BE2C (cell line): ENCODE measurements around the gene RTTN. TPM values are rescaled to one million over a fixed set of nuclear protein-coding genes. Genes with fewer than 3 reads are reported as not detected.
"Not testable (repeated sequence)": the region's sequence is repeated elsewhere in the genome, so short reads cannot be mapped to it uniquely, and the experiment has no call there.

Experiments
- DNase-seq: peaks from one replicate; pipeline ENCODE4 v3.0.0-alpha.2; 2020
- H3K27me3 ChIP-seq: fragments of 250-450 bp; sonication (Bioruptor Pico); 2 replicates; pipeline ENCODE4 v1.5.1; 2020; ENCODE audit warnings: mild to moderate bottlenecking
- H3K36me3 ChIP-seq: fragments of 250-450 bp; sonication (Bioruptor Pico); 2 replicates; pipeline ENCODE4 v1.5.1; 2020; ENCODE audit warnings: mild to moderate bottlenecking
- H3K4me1 ChIP-seq: fragments of 250-450 bp; sonication (Bioruptor Pico); 2 replicates; pipeline ENCODE4 v1.5.1; 2020
- H3K4me3 ChIP-seq: 2 replicates; pipeline ENCODE4 v1.5.1; 2011; ENCODE audit warnings: low read depth, low read length
- H3K9me3 ChIP-seq: fragments of 250-450 bp; sonication (Bioruptor Pico); 2 replicates; pipeline ENCODE4 v1.5.1; 2020
- polyA plus RNA-seq: library from polyadenylated mRNA; unstranded; fragments of >200 nt; gene quantifications from one replicate; pipeline ENCODE4 v1.2.1, GENCODE V29; 2012; ENCODE audit warnings: low read depth, missing spikeins; ENCODE audit not compliant: insufficient read length, insufficient read depth
- TF ChIP-seq, protein P1 (sequence below): IDR thresholded peaks from 2 replicates; pipeline ENCODE4 v1.5.1; 2012; ENCODE audit warnings: mild to moderate bottlenecking, low read depth, low read length

Gene RTTN
- 5.2 TPM for polyA plus RNA-seq

GRCh38 chr18:70205421-70206397, at the start of gene RTTN:
Gene RTTN (minus strand): TSS chr18:70205687. CDS start chr18:70205658, 29 bp downstream.
- H3K9me3 ChIP-seq: no peaks in the 10 kb centered on the region
- no peaks in the 10 kb centered on the region for H3K27me3 ChIP-seq
- DNase-seq: peak; percentile 89
- H3K4me1 ChIP-seq: no peaks in the 10 kb centered on the region
- H3K4me3 ChIP-seq: peak within 1 kb of the TSS; percentile 93
- TF ChIP-seq, protein P1, sequence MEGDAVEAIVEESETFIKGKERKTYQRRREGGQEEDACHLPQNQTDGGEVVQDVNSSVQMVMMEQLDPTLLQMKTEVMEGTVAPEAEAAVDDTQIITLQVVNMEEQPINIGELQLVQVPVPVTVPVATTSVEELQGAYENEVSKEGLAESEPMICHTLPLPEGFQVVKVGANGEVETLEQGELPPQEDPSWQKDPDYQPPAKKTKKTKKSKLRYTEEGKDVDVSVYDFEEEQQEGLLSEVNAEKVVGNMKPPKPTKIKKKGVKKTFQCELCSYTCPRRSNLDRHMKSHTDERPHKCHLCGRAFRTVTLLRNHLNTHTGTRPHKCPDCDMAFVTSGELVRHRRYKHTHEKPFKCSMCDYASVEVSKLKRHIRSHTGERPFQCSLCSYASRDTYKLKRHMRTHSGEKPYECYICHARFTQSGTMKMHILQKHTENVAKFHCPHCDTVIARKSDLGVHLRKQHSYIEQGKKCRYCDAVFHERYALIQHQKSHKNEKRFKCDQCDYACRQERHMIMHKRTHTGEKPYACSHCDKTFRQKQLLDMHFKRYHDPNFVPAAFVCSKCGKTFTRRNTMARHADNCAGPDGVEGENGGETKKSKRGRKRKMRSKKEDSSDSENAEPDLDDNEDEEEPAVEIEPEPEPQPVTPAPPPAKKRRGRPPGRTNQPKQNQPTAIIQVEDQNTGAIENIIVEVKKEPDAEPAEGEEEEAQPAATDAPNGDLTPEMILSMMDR: no peak
- no peaks in the 10 kb centered on the region for H3K36me3 ChIP-seq

DNA sequence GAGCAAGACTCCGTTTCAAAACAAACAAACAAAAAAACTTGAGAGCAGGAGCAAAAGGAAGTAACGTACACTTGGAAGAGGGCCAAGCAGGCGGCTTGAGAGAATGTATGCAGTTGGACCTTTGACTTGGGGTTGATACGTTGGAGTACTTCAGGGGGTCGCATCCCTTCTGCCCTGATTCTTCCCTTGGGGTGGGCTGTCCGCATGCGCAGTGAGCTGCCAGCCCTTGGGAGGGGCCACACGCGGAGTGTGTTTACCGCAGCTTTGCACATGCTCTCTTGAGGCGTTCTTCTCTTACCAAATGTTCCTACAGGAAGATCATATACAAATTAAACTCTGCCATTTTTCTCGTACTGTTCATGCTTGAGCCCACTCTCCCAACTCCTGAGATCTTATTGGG, 45.3 kb upstream of the RTTN start:
- Histone ChIP-seq H3K27me3 (no peaks in the 10 kb centered on the region), H3K9me3 (no peaks in the 10 kb centered on the region), H3K4me3 (no peak overlapping the region), H3K36me3 (no peaks in the 10 kb centered on the region), H3K4me1 (no peaks in the 10 kb centered on the region)
- TF ChIP-seq, protein P1: no peak
- no peak for DNase-seq

GRCh38 chr18:70249861-70250260, 44.4 kb upstream of the RTTN start:
- H3K9me3 ChIP-seq, DNase-seq, H3K4me1 ChIP-seq, H3K36me3 ChIP-seq, H3K4me3 ChIP-seq, H3K27me3 ChIP-seq: not testable (repeated sequence)

DNA sequence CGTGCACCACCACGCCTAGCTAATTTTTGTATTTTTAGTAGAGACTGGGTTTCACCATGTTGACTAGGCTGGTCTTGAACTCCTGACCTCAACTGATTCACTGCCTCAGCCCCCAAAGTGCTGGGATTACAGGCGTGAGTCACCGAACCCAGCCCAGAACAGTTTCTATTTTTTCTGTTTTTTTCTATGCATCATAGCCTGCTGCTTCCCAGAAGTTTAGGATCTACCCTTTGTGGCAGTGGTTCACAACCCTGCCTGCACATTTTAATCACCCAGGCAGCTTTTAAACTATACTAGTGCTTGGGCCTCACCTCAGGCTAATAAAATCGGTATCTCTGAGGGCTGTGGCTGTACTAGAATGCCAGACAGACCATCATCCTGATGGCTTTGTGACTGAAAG, 43.6 kb upstream of the RTTN start:
- Histone ChIP-seq H3K27me3 (no peaks in the 10 kb centered on the region), H3K4me1 (no peaks in the 10 kb centered on the region), H3K36me3 (no peaks in the 10 kb centered on the region), H3K4me3 (no peak overlapping the region), H3K9me3 (no peaks in the 10 kb centered on the region)
- TF ChIP-seq, protein P1: no peak
- no peak for DNase-seq

- H3K9me3 ChIP-seq: no peaks in the 10 kb centered on the region
- no peak for DNase-seq
- no peak overlapping the region for H3K4me3 ChIP-seq
- TF ChIP-seq, protein P1: no peak
- H3K36me3 ChIP-seq: no peaks in the 10 kb centered on the region
- H3K4me1 ChIP-seq: no peaks in the 10 kb centered on the region
- H3K27me3 ChIP-seq: no peaks in the 10 kb centered on the region
Measured at GRCh38 chr18:70246061-70246466, 40.6 kb upstream of the RTTN start.

- Histone ChIP-seq H3K4me1 (no peaks in the 10 kb centered on the region), H3K36me3 (no peaks in the 10 kb centered on the region), H3K4me3 (no peak overlapping the region), H3K27me3 (no peaks in the 10 kb centered on the region), H3K9me3 (no peaks in the 10 kb centered on the region)
- no peak for DNase-seq
- TF ChIP-seq, protein P1: no peak
Measured at GRCh38 chr18:70243131-70243929, 37.8 kb upstream of the RTTN start.

GRCh38 chr18:70236921-70237320, 31.4 kb upstream of the RTTN start:
- DNase-seq, H3K9me3 ChIP-seq, H3K4me3 ChIP-seq, H3K27me3 ChIP-seq, H3K36me3 ChIP-seq, H3K4me1 ChIP-seq: not testable (repeated sequence)
